Activated T-helper 1 cell treated with anti-CD3 and anti-CD28 coated beads, Interleukin-12 subunit alpha, Interleukin-12 subunit beta, Interleukin-2, Interleukin-4 antibody, amounts not matched to agents 30 ng/mL and 10 ng/mL and 1 ng/mL, durations not matched to agents 14 hours and 24 hours and 36 hours (primary cell): ENCODE results near the gene TMEM94. TPM values are rescaled to one million over a fixed set of nuclear protein-coding genes. Genes with fewer than 3 reads are reported as not detected.
A peak's percentile ranks its signal among the peaks of the same experiment; 100 is the strongest.

Experiments used
- DNase-seq: peaks from one replicate; pipeline ENCODE4 v3.0.0; 2021; ENCODE audit warnings: low spot score
- H3K27ac Mint-ChIP-seq: one replicate; pipeline ENCODE4 v1.8.0; 2021; ENCODE audit warnings: mild to moderate bottlenecking, mixed read lengths
- H3K27me3 Mint-ChIP-seq: one replicate; pipeline ENCODE4 v1.8.0; 2022; ENCODE audit warnings: mild to moderate bottlenecking, moderate library complexity, mixed read lengths; ENCODE audit not compliant: insufficient read depth
- H3K36me3 Mint-ChIP-seq: one replicate; pipeline ENCODE4 v1.8.0; 2021; ENCODE audit warnings: low read depth, mixed read lengths
- H3K4me1 Mint-ChIP-seq: one replicate; pipeline ENCODE4 v1.8.0; 2021; ENCODE audit warnings: low read depth, mixed read lengths
- H3K4me3 Mint-ChIP-seq: one replicate; pipeline ENCODE4 v1.8.0; 2021; ENCODE audit warnings: mild to moderate bottlenecking, moderate library complexity, mixed read lengths
- H3K9me3 Mint-ChIP-seq: one replicate; pipeline ENCODE4 v1.8.0; 2021; ENCODE audit warnings: mixed read lengths
- intact Hi-C: fragments of 100-400 bp; cut with micrococcal nuclease; formaldehyde crosslinking; loops from one replicate; pipeline ENCODE4 v1.15.1; 2024
- total RNA-seq: library from RNA; stranded (reverse); gene quantifications from 2 replicates; pipeline ENCODE4 v1.2.3, GENCODE V29; 2022

TMEM94 gene
- total RNA-seq, 1 donor from 2014 or later = 70.4 TPM

GRCh38 chr17:75487351-75488070 is 31.1 kb downstream of the TMEM94 start:
- H3K9me3 Mint-ChIP-seq = no peaks in the 10 kb centered on the region
- intact Hi-C loops = no loop called here
- H3K27ac Mint-ChIP-seq = peak overlapping the region; percentile 91

GRCh38 chr17:75488693-75489510 is 32.5 kb downstream of the TMEM94 start:
- Mint-ChIP-seq H3K9me3 (no peaks in the 10 kb centered on the region), H3K27ac (no peak overlapping the region), H3K36me3 (peaks cover 8% of the 10 kb centered on the region), H3K27me3 (no peaks in the 10 kb centered on the region), H3K4me3 (no peak overlapping the region), H3K4me1 (peaks cover 18% of the 10 kb centered on the region)
- intact Hi-C loops = no loop called here
- no peak for DNase-seq

More at GRCh38 chr17:75487351-75488070, 31.1 kb downstream of the TMEM94 start:
- Mint-ChIP-seq H3K4me3 (peak overlapping the region; percentile 49), H3K4me1 (peaks cover 18% of the 10 kb centered on the region), H3K36me3 (peaks cover 8% of the 10 kb centered on the region), H3K27me3 (no peaks in the 10 kb centered on the region)
- peak; percentile 28 for DNase-seq

GRCh38 chr17:75489511-75489955 is 33.1 kb downstream of the TMEM94 start:
- peaks cover 10% of the 10 kb centered on the region for H3K36me3 Mint-ChIP-seq
- peaks cover 18% of the 10 kb centered on the region for H3K4me1 Mint-ChIP-seq
- no peak for DNase-seq
- intact Hi-C loops = no loop called here
- H3K27me3 Mint-ChIP-seq = no peaks in the 10 kb centered on the region
- no peaks in the 10 kb centered on the region for H3K9me3 Mint-ChIP-seq
- no peak overlapping the region for H3K4me3 Mint-ChIP-seq
- no peak overlapping the region for H3K27ac Mint-ChIP-seq

GRCh38 chr17:75490173-75490743 is 33.8 kb downstream of the TMEM94 start:
- H3K27me3 Mint-ChIP-seq = no peaks in the 10 kb centered on the region
- no peaks in the 10 kb centered on the region for H3K9me3 Mint-ChIP-seq
- peaks cover 18% of the 10 kb centered on the region for H3K4me1 Mint-ChIP-seq
- peaks cover 10% of the 10 kb centered on the region for H3K36me3 Mint-ChIP-seq
- no peak overlapping the region for H3K4me3 Mint-ChIP-seq
- no peak for DNase-seq
- intact Hi-C loops = no loop called here
- no peak overlapping the region for H3K27ac Mint-ChIP-seq

GRCh38 chr17:75490953-75491649 is 34.7 kb downstream of the TMEM94 start:
- H3K36me3 Mint-ChIP-seq = peaks cover 13% of the 10 kb centered on the region
- intact Hi-C loops = no loop called here
- no peak for DNase-seq
- H3K27ac Mint-ChIP-seq = no peak overlapping the region
- no peaks in the 10 kb centered on the region for H3K27me3 Mint-ChIP-seq
- H3K4me3 Mint-ChIP-seq = no peak overlapping the region
- no peaks in the 10 kb centered on the region for H3K9me3 Mint-ChIP-seq
- H3K4me1 Mint-ChIP-seq = peaks cover 18% of the 10 kb centered on the region

- peaks cover 11% of the 10 kb centered on the region for H3K36me3 Mint-ChIP-seq
These were observed 35.2 kb downstream of the TMEM94 start for GRCh38 chr17:75491680-75492079.

GRCh38 chr17:75492555-75493168 is 36.2 kb downstream of the TMEM94 start:
- H3K36me3 Mint-ChIP-seq = peaks cover 7% of the 10 kb centered on the region
- intact Hi-C loops = no loop called here
- H3K4me1 Mint-ChIP-seq = peaks cover 3% of the 10 kb centered on the region
- H3K4me3 Mint-ChIP-seq = no peak overlapping the region
- DNase-seq = no peak
- no peaks in the 10 kb centered on the region for H3K27me3 Mint-ChIP-seq
- no peak overlapping the region for H3K27ac Mint-ChIP-seq
- no peaks in the 10 kb centered on the region for H3K9me3 Mint-ChIP-seq

More at GRCh38 chr17:75491680-75492079, 35.2 kb downstream of the TMEM94 start:
- no peaks in the 10 kb centered on the region for H3K9me3 Mint-ChIP-seq
- no peaks in the 10 kb centered on the region for H3K27me3 Mint-ChIP-seq
- H3K4me1 Mint-ChIP-seq = peaks cover 13% of the 10 kb centered on the region
- H3K4me3 Mint-ChIP-seq = no peak overlapping the region
- intact Hi-C loops = no loop called here
- no peak overlapping the region for H3K27ac Mint-ChIP-seq
- DNase-seq = no peak

- intact Hi-C loops = no loop called here
- no peak overlapping the region for H3K4me3 Mint-ChIP-seq
- no peaks in the 10 kb centered on the region for H3K9me3 Mint-ChIP-seq
- no peaks in the 10 kb centered on the region for H3K27me3 Mint-ChIP-seq
- H3K36me3 Mint-ChIP-seq = peaks cover 8% of the 10 kb centered on the region
- DNase-seq = no peak
- no peak overlapping the region for H3K27ac Mint-ChIP-seq
- no peaks in the 10 kb centered on the region for H3K4me1 Mint-ChIP-seq
These were observed 37.2 kb downstream of the TMEM94 start for GRCh38 chr17:75493476-75494129.

- no peak overlapping the region for H3K4me3 Mint-ChIP-seq
- H3K4me1 Mint-ChIP-seq = no peaks in the 10 kb centered on the region
- H3K27me3 Mint-ChIP-seq = no peaks in the 10 kb centered on the region
- H3K9me3 Mint-ChIP-seq = no peaks in the 10 kb centered on the region
- peaks cover 8% of the 10 kb centered on the region for H3K36me3 Mint-ChIP-seq
- H3K27ac Mint-ChIP-seq = no peak overlapping the region
- intact Hi-C loops = no loop called here
- no peak for DNase-seq
These were observed 38.0 kb downstream of the TMEM94 start for GRCh38 chr17:75494326-75494877.

GRCh38 chr17:75496005-75496404 is 39.6 kb downstream of the TMEM94 start:
- Mint-ChIP-seq H3K9me3 (no peaks in the 10 kb centered on the region), H3K27me3 (no peaks in the 10 kb centered on the region)
- intact Hi-C loops = no loop called here

GRCh38 chr17:75498039-75498725 is 41.7 kb downstream of the TMEM94 start:
- no peaks in the 10 kb centered on the region for H3K27me3 Mint-ChIP-seq
- no peaks in the 10 kb centered on the region for H3K9me3 Mint-ChIP-seq
- DNase-seq = no peak
- no peak overlapping the region for H3K27ac Mint-ChIP-seq
- H3K4me1 Mint-ChIP-seq = no peaks in the 10 kb centered on the region
- peaks cover 8% of the 10 kb centered on the region for H3K36me3 Mint-ChIP-seq
- intact Hi-C loops = no loop called here
- no peak overlapping the region for H3K4me3 Mint-ChIP-seq

More at GRCh38 chr17:75496005-75496404, 39.6 kb downstream of the TMEM94 start:
- Mint-ChIP-seq H3K36me3 (peaks cover 8% of the 10 kb centered on the region), H3K4me3 (no peak overlapping the region), H3K4me1 (no peaks in the 10 kb centered on the region), H3K27ac (no peak overlapping the region)
- DNase-seq = no peak
